Upper lobe of right lung (tissue), 1 donor: ENCODE results near the gene CDC20. TPM values are rescaled to one million over a fixed set of nuclear protein-coding genes. Genes with fewer than 3 reads are reported as not detected.

Source experiments
- ATAC-seq: fragments of 200-7000 bp; cut with Tn5 transposase; one replicate; pipeline ENCODE4 v1.9.1; 2020; ENCODE audit warnings: mild to moderate bottlenecking, moderate library complexity
- DNase-seq: peaks from one replicate; pipeline ENCODE4 v3.0.0-alpha.2; 2020
- H3K27ac ChIP-seq: fragments of 200-600 bp; one replicate; pipeline ENCODE4 v1.8.0; 2022
- H3K27me3 ChIP-seq: fragments of 200-600 bp; one replicate; pipeline ENCODE4 v1.8.0; 2022; ENCODE audit warnings: mild to moderate bottlenecking
- H3K36me3 ChIP-seq: fragments of 200-600 bp; one replicate; pipeline ENCODE4 v1.8.0; 2022
- H3K4me1 ChIP-seq: fragments of 200-600 bp; one replicate; pipeline ENCODE4 v1.8.0; 2022
- H3K4me3 ChIP-seq: fragments of 200-600 bp; one replicate; pipeline ENCODE4 v1.8.0; 2022; ENCODE audit warnings: mild to moderate bottlenecking
- H3K9me3 ChIP-seq: fragments of 200-600 bp; one replicate; pipeline ENCODE4 v1.8.0; 2022
- intact Hi-C: fragments of 100-400 bp; cut with DNase I; formaldehyde crosslinking; loops from one replicate; pipeline ENCODE4 v1.11.0; 2022
- total RNA-seq: library from RNA; stranded (reverse); fragmentation: NEBNext Ultra II Directional; extraction: Animal tissue kit (Norgen Biotek cat#: 25700); gene quantifications from one replicate; pipeline ENCODE4 v1.2.1, GENCODE V29; 2021
- TF ChIP-seq, protein P1 (sequence below): fragments of 200-600 bp; IDR thresholded peaks from one replicate; pipeline ENCODE4 v1.8.0; 2022; ENCODE audit warnings: antibody characterized with exemption
- donor health status: DM: no; HTN: yes; CAD: no; lungs with severe emphysema.

Gene CDC20
- total RNA-seq, 1 donor from 2014 or later: 1.8 TPM

GRCh38 chr1:43313771-43314170, 45.0 kb upstream of the CDC20 start:
- no peak overlapping the region for H3K27ac ChIP-seq
- no peak overlapping the region for H3K4me3 ChIP-seq
- H3K27me3 ChIP-seq: no peaks in the 10 kb centered on the region
- intact Hi-C loops: no loop called here
- no peaks in the 10 kb centered on the region for H3K9me3 ChIP-seq
- DNase-seq (no peak), ATAC-seq (no peak)
- TF ChIP-seq, protein P1, sequence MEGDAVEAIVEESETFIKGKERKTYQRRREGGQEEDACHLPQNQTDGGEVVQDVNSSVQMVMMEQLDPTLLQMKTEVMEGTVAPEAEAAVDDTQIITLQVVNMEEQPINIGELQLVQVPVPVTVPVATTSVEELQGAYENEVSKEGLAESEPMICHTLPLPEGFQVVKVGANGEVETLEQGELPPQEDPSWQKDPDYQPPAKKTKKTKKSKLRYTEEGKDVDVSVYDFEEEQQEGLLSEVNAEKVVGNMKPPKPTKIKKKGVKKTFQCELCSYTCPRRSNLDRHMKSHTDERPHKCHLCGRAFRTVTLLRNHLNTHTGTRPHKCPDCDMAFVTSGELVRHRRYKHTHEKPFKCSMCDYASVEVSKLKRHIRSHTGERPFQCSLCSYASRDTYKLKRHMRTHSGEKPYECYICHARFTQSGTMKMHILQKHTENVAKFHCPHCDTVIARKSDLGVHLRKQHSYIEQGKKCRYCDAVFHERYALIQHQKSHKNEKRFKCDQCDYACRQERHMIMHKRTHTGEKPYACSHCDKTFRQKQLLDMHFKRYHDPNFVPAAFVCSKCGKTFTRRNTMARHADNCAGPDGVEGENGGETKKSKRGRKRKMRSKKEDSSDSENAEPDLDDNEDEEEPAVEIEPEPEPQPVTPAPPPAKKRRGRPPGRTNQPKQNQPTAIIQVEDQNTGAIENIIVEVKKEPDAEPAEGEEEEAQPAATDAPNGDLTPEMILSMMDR: no peak
- no peaks in the 10 kb centered on the region for H3K36me3 ChIP-seq
- peaks cover 4% of the 10 kb centered on the region for H3K4me1 ChIP-seq

- DNase-seq (no peak), ATAC-seq (no peak)
- Histone ChIP-seq H3K36me3 (no peaks in the 10 kb centered on the region), H3K9me3 (no peaks in the 10 kb centered on the region), H3K4me3 (no peak overlapping the region), H3K4me1 (peaks cover 4% of the 10 kb centered on the region), H3K27ac (no peak overlapping the region), H3K27me3 (no peaks in the 10 kb centered on the region)
- intact Hi-C loops: no loop called here
- TF ChIP-seq, protein P1: no peak
These were observed 44.5 kb upstream of the CDC20 start for GRCh38 chr1:43314233-43314632.

GRCh38 chr1:43315481-43315880, 43.3 kb upstream of the CDC20 start:
- peaks cover 4% of the 10 kb centered on the region for H3K4me1 ChIP-seq
- H3K36me3 ChIP-seq: no peaks in the 10 kb centered on the region
- H3K4me3 ChIP-seq: no peak overlapping the region
- ATAC-seq: no peak
- TF ChIP-seq, protein P1: no peak
- H3K27ac ChIP-seq: no peak overlapping the region
- intact Hi-C loops: no loop called here
- no peaks in the 10 kb centered on the region for H3K9me3 ChIP-seq
- DNase-seq: no peak
- H3K27me3 ChIP-seq: no peaks in the 10 kb centered on the region

GRCh38 chr1:43315963-43316737, 42.6 kb upstream of the CDC20 start:
- ATAC-seq: no peak
- Histone ChIP-seq H3K9me3 (no peaks in the 10 kb centered on the region), H3K4me1 (peaks cover 4% of the 10 kb centered on the region), H3K36me3 (no peaks in the 10 kb centered on the region), H3K4me3 (no peak overlapping the region), H3K27ac (no peak overlapping the region), H3K27me3 (no peaks in the 10 kb centered on the region)
- intact Hi-C loops: no loop called here
- TF ChIP-seq, protein P1: no peak
- peak; percentile 36 for DNase-seq

DNA sequence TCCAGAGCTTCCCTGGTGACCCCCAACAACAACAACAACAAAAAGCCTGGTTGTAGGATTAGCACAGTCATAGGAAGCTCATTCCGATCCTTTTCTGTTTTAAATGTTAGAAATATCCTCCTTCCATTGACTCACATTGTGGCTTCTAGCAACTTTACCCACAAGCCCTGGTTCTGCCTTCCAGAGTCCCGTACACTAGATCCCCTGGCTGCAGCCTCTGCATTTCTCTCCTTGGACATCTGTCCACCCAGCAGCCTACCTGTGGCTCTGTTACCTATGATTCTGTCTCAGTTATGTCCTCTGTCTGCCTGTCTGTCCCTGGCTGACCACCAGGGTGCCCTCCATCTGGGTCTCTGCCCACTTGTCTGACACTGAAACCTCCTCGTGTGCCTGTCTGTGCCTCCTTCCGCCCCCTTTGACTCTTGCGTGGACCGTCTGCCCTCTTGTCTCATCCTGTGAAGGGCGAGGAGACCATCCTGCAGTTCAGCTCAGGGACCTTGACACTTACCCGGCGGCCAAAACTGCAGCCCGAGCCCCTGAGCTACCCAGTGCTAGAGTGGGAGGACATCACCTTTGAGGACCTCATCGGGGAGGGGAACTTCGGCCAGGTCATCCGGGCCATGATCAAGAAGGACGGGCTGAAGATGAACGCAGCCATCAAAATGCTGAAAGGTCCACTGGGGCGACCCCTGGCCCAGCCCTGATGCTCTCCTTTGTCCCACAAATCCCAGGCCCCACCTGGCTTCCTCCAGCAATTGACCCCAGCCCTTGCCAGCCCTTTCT, 41.9 kb upstream of the CDC20 start:
- peaks cover 4% of the 10 kb centered on the region for H3K4me1 ChIP-seq
- no peaks in the 10 kb centered on the region for H3K9me3 ChIP-seq
- TF ChIP-seq, protein P1: no peak
- H3K4me3 ChIP-seq: no peak overlapping the region
- no peak for ATAC-seq
- no peaks in the 10 kb centered on the region for H3K27me3 ChIP-seq
- H3K27ac ChIP-seq: no peak overlapping the region
- intact Hi-C loops: no loop called here
- H3K36me3 ChIP-seq: no peaks in the 10 kb centered on the region
- DNase-seq: peak; percentile 58
